HG03342 (cell line): ENCODE results near the gene SLX4IP.

Experiments
- ATAC-seq: cut with Tn5 transposase; IDR thresholded peaks from one replicate; pipeline ENCODE4 v1.9.1; 2021; ENCODE audit warnings: mild to moderate bottlenecking, moderate library complexity; ENCODE audit not compliant: unreplicated experiment

SLX4IP gene

GRCh38 chr20:10658876-10659632, 223.9 kb downstream of the SLX4IP start:
- ATAC-seq, result no peak

- ATAC-seq, result no peak
Measured at GRCh38 chr20:10659651-10660601, 224.8 kb downstream of the SLX4IP start.

GRCh38 chr20:10660661-10661060, 225.6 kb downstream of the SLX4IP start:
- no peak for ATAC-seq

- ATAC-seq, result no peak
Measured at GRCh38 chr20:10661261-10661660, 226.2 kb downstream of the SLX4IP start.

DNA sequence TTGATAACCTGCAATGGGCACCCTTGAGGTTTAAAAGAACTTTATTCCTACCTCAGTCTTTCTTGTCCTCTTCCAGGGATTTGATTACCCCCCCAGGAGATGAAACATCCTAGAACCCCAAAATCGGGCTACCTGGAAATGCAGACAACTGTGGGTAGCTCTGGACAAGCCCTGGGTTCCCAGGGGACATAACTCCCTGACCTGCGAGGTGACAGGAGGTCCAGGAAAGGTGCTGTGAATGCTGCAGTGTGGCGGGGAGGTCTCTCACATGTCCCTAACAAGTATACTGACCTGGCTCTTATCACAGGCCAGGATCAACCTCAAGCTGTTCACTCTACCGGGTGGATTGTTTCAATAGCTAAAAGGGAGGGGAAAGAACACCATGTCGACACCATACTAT, 227.0 kb downstream of the SLX4IP start:
- ATAC-seq, result no peak

DNA sequence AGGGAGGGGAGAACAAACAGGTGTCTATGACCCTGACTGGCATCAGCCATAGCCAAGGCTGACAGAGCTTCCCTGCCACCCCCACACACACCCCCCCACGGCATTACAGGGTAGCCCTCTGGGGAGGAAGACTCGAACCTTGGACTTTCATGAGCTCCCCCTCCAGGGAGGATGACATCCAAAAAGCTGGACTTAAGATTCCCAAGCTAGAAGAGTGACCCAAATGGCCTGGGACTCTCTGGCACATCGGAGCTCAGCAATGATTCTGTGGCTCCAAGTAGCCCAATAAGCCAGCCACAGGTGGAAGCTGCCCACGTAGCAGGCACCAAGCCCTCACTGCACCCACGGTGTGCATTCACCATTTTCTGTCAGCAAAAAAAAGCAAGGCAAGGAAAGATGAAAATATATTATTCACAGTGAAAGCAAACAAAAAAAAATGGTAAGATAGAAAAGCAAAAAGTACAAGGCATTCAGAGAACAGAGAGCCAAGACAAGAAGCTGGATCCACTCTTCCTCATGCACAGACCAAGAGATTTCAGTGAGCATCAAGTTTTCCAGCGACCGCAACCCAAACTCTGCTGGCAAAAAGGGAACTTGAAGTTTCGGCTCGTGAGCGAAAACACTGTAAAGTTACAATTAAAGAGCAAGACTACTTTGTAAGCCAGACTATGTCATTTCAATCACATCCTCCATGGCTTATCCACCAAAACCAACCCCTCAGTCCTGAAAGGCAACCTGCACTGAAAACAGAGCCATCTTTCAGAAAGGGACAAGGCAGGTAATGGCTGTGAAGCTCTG, 227.8 kb downstream of the SLX4IP start:
- no peak for ATAC-seq

- no peak for ATAC-seq
Measured at GRCh38 chr20:10663756-10664155, 228.7 kb downstream of the SLX4IP start.

GRCh38 chr20:10665027-10665561, 230.0 kb downstream of the SLX4IP start:
- ATAC-seq, result no peak

- ATAC-seq, result no peak
Measured at GRCh38 chr20:10665791-10666190, 230.7 kb downstream of the SLX4IP start.

- ATAC-seq, result no peak
Measured at GRCh38 chr20:10666221-10667076, 231.3 kb downstream of the SLX4IP start.

- no peak for ATAC-seq
Measured at GRCh38 chr20:10667077-10667401, 231.9 kb downstream of the SLX4IP start.

DNA sequence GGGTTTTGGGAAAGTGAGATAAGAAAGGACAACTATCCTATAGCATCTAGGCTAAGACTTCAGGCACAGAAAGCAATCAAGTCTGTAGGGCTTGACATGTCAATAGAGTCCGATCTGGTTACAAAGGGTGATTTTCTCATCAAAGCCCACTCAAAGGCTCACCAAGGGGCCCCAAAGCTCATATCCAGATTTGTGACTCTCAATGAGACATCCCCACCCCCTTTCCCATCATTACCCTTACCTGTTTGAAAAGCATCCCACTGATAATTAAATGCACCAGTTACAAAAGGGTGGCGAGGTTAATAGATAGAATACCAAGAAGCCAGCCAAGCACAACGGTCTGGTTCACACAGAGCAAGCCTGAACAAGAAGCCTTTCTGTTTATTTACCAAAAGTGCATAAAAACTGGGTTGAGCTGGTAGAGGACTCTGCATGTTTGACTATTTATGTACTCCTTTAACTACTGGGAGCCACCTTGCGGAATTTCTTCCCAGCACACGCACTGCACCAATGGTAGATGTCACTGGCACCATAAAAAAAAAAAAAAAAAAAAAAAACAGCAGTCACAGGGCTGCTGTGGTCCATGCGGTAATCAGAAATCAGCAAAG, 232.6 kb downstream of the SLX4IP start:
- ATAC-seq, result no peak

- ATAC-seq, result no peak
Measured at GRCh38 chr20:10668677-10669368, 233.7 kb downstream of the SLX4IP start.

GRCh38 chr20:10669843-10670446, 234.8 kb downstream of the SLX4IP start:
- ATAC-seq, result no peak

DNA sequence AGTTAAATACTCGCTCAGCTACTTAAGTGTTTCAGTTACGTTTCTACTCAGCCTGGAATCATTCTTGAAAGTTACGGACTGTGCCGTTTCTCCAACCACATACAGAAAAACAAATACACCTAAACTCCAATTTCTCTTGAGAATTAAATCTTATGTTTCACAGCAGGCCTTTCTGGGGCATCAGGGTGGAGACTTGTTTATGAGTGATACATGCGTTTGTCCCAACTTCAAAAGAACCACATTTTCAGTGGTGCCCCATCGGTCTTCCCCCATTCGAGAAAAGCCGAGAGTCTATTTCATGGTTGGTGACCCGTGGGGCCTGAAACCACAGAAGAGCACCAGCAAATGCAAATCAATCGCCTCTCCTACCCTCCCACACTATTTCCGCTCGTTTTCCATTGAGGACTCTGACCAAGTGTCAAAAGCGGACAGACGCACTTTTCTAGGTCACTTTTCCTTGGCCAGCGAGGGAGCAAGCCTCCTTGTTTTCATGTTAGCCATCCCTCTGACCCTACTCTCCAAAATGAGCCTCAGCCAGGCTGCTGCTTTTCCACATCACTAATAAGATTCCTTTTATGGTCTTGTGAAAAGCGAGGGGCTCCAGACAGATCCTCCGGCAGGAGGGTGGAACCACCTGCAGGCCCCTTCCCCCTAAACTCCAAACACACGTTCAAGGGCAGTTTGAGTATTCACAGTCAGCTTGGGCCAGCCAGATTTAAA, 235.6 kb downstream of the SLX4IP start:
- peak; percentile 24 for ATAC-seq

DNA sequence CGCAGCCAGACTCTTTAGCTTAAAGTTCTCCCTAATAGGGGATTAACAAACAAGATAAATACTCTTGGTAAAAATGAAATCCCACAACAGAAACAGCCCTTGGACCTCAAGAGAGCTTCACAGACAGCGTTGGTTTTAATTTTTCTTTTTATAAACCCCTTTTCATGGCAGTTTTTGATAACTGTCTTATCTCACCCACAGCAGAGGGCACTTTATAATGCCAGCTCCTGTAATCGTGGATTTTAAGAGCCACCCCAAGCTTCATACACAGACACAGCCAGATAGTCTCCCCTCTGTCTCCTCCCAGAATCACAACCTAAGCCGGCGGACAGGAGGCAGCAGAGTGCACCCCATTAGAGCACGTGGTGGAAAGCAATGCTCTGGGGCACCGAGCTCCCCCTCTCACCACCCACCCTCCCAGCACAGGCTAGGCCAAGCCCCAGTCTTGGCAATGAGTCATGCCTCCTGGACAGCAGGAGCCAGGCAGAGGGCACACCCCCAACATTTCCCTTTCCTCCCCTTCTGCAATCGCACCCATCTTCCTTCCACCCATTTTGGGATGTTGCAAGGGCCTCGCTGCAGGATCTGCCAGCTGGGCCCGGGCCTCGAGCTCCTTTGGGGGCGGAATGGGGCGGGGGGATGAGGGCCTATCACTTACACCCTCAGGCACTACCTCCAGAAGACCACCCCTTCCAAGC, 236.3 kb downstream of the SLX4IP start:
- peak; percentile 35 for ATAC-seq

- ATAC-seq, result no peak
Measured at GRCh38 chr20:10671919-10672623, 237.0 kb downstream of the SLX4IP start.
